Measurements from ENCODE around the gene YRDC.

DNA sequence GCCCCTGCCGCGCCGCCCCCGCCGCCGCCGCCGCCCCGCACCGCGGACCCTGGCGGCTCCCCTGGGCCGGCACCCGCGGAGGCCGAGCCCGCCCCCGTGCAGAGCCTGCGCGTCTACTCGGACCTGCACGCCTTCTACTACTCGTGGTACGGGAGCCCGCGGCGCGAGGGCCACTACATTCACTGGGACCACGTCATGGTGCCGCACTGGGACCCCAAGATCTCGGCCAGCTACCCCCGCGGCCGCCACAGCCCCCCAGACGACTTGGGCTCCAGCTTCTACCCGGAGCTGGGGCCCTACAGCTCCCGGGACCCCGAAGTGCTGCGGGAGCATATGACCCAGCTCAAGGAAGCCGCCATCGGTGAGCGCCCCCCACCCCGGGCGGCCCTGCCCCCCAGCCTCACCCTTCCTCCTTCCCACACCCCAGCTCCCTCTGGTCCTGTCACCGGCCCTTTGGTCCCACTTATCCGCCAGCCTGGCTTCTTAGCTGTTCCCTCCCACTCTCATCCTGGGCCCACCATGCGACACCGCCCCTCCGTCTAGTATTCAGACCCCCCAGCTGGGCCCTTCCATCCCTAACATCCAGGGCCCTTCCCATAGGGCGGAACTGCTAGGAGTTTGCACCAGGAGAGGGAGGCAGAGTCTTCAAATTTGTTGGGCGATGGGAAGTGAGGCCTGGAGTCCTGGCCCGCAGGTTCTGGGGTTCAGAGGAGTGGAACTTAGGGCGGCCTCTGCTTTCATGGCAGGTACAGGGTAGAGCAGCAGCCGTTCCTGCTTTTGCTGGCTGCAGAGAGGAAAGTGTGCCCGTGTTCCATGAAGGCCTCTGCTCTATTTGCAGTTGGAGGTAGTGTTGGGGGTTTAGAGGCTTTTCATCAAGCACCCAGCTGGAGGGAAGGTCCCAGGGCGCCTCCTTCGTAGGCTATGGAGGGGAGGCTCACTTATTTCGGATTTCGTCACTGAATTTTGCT lies 13.4 kb downstream of the YRDC start:
- TF ChIP-seq, protein P1, sequence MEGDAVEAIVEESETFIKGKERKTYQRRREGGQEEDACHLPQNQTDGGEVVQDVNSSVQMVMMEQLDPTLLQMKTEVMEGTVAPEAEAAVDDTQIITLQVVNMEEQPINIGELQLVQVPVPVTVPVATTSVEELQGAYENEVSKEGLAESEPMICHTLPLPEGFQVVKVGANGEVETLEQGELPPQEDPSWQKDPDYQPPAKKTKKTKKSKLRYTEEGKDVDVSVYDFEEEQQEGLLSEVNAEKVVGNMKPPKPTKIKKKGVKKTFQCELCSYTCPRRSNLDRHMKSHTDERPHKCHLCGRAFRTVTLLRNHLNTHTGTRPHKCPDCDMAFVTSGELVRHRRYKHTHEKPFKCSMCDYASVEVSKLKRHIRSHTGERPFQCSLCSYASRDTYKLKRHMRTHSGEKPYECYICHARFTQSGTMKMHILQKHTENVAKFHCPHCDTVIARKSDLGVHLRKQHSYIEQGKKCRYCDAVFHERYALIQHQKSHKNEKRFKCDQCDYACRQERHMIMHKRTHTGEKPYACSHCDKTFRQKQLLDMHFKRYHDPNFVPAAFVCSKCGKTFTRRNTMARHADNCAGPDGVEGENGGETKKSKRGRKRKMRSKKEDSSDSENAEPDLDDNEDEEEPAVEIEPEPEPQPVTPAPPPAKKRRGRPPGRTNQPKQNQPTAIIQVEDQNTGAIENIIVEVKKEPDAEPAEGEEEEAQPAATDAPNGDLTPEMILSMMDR (IDR thresholded peaks at IDR 0.05; ENCODE audit: low read depth, low read length, missing input control), result no peak
- TF ChIP-seq GABPA (IDR thresholded peaks at IDR 0.05 in 1 of 2, conservative IDR thresholded peaks at IDR 0.05 in 1 of 2) (no peak), JUND (IDR thresholded peaks at IDR 0.05) (no peak), HNF4A (conservative IDR thresholded peaks at IDR 0.05) (no peak), SP1 (IDR thresholded peaks at IDR 0.05) (no peak), RAD21 (IDR thresholded peaks at IDR 0.05) (no peak), TAF1 (conservative IDR thresholded peaks at IDR 0.05) (no peak), NR2F2 (IDR thresholded peaks at IDR 0.05) (no peak), RXRA (IDR thresholded peaks at IDR 0.05) (no peak)
- TF ChIP-seq, protein P2, sequence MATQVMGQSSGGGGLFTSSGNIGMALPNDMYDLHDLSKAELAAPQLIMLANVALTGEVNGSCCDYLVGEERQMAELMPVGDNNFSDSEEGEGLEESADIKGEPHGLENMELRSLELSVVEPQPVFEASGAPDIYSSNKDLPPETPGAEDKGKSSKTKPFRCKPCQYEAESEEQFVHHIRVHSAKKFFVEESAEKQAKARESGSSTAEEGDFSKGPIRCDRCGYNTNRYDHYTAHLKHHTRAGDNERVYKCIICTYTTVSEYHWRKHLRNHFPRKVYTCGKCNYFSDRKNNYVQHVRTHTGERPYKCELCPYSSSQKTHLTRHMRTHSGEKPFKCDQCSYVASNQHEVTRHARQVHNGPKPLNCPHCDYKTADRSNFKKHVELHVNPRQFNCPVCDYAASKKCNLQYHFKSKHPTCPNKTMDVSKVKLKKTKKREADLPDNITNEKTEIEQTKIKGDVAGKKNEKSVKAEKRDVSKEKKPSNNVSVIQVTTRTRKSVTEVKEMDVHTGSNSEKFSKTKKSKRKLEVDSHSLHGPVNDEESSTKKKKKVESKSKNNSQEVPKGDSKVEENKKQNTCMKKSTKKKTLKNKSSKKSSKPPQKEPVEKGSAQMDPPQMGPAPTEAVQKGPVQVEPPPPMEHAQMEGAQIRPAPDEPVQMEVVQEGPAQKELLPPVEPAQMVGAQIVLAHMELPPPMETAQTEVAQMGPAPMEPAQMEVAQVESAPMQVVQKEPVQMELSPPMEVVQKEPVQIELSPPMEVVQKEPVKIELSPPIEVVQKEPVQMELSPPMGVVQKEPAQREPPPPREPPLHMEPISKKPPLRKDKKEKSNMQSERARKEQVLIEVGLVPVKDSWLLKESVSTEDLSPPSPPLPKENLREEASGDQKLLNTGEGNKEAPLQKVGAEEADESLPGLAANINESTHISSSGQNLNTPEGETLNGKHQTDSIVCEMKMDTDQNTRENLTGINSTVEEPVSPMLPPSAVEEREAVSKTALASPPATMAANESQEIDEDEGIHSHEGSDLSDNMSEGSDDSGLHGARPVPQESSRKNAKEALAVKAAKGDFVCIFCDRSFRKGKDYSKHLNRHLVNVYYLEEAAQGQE (IDR thresholded peaks at IDR 0.05), result no peak
- TF ChIP-seq, protein P3, sequence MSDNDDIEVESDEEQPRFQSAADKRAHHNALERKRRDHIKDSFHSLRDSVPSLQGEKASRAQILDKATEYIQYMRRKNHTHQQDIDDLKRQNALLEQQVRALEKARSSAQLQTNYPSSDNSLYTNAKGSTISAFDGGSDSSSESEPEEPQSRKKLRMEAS (IDR thresholded peaks at IDR 0.05), result no peak
- TF ChIP-seq, protein P4, sequence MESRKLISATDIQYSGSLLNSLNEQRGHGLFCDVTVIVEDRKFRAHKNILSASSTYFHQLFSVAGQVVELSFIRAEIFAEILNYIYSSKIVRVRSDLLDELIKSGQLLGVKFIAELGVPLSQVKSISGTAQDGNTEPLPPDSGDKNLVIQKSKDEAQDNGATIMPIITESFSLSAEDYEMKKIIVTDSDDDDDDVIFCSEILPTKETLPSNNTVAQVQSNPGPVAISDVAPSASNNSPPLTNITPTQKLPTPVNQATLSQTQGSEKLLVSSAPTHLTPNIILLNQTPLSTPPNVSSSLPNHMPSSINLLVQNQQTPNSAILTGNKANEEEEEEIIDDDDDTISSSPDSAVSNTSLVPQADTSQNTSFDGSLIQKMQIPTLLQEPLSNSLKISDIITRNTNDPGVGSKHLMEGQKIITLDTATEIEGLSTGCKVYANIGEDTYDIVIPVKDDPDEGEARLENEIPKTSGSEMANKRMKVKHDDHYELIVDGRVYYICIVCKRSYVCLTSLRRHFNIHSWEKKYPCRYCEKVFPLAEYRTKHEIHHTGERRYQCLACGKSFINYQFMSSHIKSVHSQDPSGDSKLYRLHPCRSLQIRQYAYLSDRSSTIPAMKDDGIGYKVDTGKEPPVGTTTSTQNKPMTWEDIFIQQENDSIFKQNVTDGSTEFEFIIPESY (IDR thresholded peaks at IDR 0.05), result no peak
- TF ChIP-seq, protein P5, sequence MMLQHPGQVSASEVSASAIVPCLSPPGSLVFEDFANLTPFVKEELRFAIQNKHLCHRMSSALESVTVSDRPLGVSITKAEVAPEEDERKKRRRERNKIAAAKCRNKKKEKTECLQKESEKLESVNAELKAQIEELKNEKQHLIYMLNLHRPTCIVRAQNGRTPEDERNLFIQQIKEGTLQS (IDR thresholded peaks at IDR 0.05), result no peak
